GM19043 (cell line): ENCODE results near the gene PDE6B.

Experiments used
- ATAC-seq: cut with Tn5 transposase; IDR thresholded peaks from one replicate; pipeline ENCODE4 v1.9.1; 2021; ENCODE audit warnings: low read depth; ENCODE audit not compliant: unreplicated experiment

PDE6B gene

GRCh38 chr4:717601-718320 lies 92.4 kb downstream of the PDE6B start:
- no peak for ATAC-seq

DNA sequence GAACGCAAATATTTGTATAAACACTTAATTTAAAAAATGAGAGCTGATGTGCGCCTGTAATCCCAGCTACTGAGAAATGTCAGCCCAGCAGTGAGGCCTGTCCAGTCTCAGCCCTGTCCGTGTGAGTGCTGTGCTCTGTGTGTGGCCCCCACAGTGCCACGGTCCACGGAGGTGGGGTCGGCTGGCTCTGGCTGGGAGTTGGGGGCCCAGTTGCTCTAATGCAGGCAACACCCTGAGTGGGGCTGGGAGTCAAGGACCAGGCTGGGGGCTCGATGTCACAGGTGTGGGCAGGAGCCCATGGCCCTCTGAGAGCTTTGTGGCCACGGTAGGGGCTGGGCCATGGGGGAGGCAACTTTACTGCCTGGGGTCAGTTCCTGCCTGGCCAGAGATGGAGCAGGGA lies 93.1 kb downstream of the PDE6B start:
- no peak for ATAC-seq
